Fibroblast of the aortic adventitia (primary cell): ENCODE measurements around the gene PDGFRB. TPM values are rescaled to one million over a fixed set of nuclear protein-coding genes. Genes with fewer than 3 reads are reported as not detected.

Experiments used
- DNase-seq: peaks from one replicate; pipeline ENCODE4 v3.0.0-alpha.2; 2010; ENCODE audit warnings: low read depth
- H3K4me3 ChIP-seq: 2 replicates; pipeline ENCODE4 v1.5.1; 2011; ENCODE audit warnings: low read depth, mild to moderate bottlenecking, control low read depth, low read length, moderate library complexity
- CTCF ChIP-seq: IDR thresholded peaks from 2 replicates; pipeline ENCODE4 v1.5.1; 2011; ENCODE audit warnings: mild to moderate bottlenecking, low read length, control low read depth, inconsistent platforms; ENCODE audit not compliant: insufficient read depth
- total RNA-seq: library from RNA; depleted of rRNA; stranded (reverse); fragments of >200 nt; gene quantifications from 2 replicates; pipeline ENCODE4 v1.2.3, GENCODE V29; 2012; ENCODE audit warnings: low replicate concordance

The PDGFRB gene
- total RNA-seq, 1 donor = 111 TPM

- H3K4me3 ChIP-seq = no peak overlapping the region
- TF ChIP-seq CTCF = no peak
- no peak for DNase-seq
Observed at GRCh38 chr5:150079909-150080461, 75.7 kb downstream of the PDGFRB start.

- no peak for TF ChIP-seq CTCF
- DNase-seq = no peak
- no peak overlapping the region for H3K4me3 ChIP-seq
Observed at GRCh38 chr5:150078802-150079689, 76.6 kb downstream of the PDGFRB start.

GRCh38 chr5:150077996-150078801 is 77.4 kb downstream of the PDGFRB start:
- DNase-seq = no peak
- no peak overlapping the region for H3K4me3 ChIP-seq
- no peak for TF ChIP-seq CTCF

- no peak for DNase-seq
- no peak overlapping the region for H3K4me3 ChIP-seq
- TF ChIP-seq CTCF = no peak
Observed at GRCh38 chr5:150077060-150077459, 78.6 kb downstream of the PDGFRB start.

- no peak for DNase-seq
- no peak overlapping the region for H3K4me3 ChIP-seq
- no peak for TF ChIP-seq CTCF
Observed at GRCh38 chr5:150075806-150076205, 79.8 kb downstream of the PDGFRB start.

GRCh38 chr5:150075233-150075632 is 80.4 kb downstream of the PDGFRB start:
- no peak for DNase-seq
- no peak overlapping the region for H3K4me3 ChIP-seq
- TF ChIP-seq CTCF = no peak
